ENCODE results near the gene OMP. TPM values are rescaled to one million over a fixed set of nuclear protein-coding genes. Genes with fewer than 3 reads are reported as not detected.

The OMP gene
- polyA plus RNA-seq, 1 donor from 2014 or later = not detected

- H3K4me2 ChIP-seq (ENCODE audit: low read length) = no peak overlapping the region
- H3K9ac ChIP-seq (ENCODE audit: low read length) = no peak overlapping the region
- no peak overlapping the region for H3K4me3 ChIP-seq (ENCODE audit: low read length)
- H2AFZ ChIP-seq (ENCODE audit: low read depth, low read length) = no peak overlapping the region
- TF ChIP-seq RAD21 (conservative IDR thresholded peaks at IDR 0.05) = no peak
- TF ChIP-seq SMC3 (conservative IDR thresholded peaks at IDR 0.05; ENCODE audit: poor library complexity) = no peak
- no peak for TF ChIP-seq POLR2AphosphoS5 (IDR thresholded peaks at IDR 0.05)
- no peak for TF ChIP-seq EZH2 (IDR thresholded peaks at IDR 0.05; ENCODE audit: borderline replicate concordance, insufficient read depth, low read length, poor library complexity, severe bottlenecking)
- TF ChIP-seq CTCF (IDR thresholded peaks at IDR 0.05; ENCODE audit: poor library complexity, severe bottlenecking) = no peak
- no peak for TF ChIP-seq EP300 (conservative IDR thresholded peaks at IDR 0.05; ENCODE audit: poor library complexity, severe bottlenecking)
- no peak for TF ChIP-seq REST (IDR thresholded peaks at IDR 0.05; ENCODE audit: borderline replicate concordance)
- no peak for TF ChIP-seq TAF1 (IDR thresholded peaks at IDR 0.05; ENCODE audit: low read depth)
- TF ChIP-seq MXI1 (conservative IDR thresholded peaks at IDR 0.05; ENCODE audit: poor library complexity, severe bottlenecking) = no peak
- H3K9me2 ChIP-seq (ENCODE audit: insufficient read depth, low read length) = no peaks in the 10 kb centered on the region
- H4K20me1 ChIP-seq (ENCODE audit: insufficient read depth) = no peaks in the 10 kb centered on the region
- H3K27me3 ChIP-seq (ENCODE audit: insufficient read depth, low read depth, low read length) = no peaks in the 10 kb centered on the region
- no peaks in the 10 kb centered on the region for H3F3A ChIP-seq (ENCODE audit: insufficient read depth, low read length, poor library complexity, severe bottlenecking)
- H3K9me3 ChIP-seq (ENCODE audit: low read length) = no peaks in the 10 kb centered on the region
- no peak overlapping the region for H3K27ac ChIP-seq (ENCODE audit: low read length)
- H3K36me3 ChIP-seq (ENCODE audit: insufficient read depth, low read length) = no peaks in the 10 kb centered on the region
- H3K79me2 ChIP-seq (replicated peaks; ENCODE audit: insufficient read depth, low read length) = no peaks in the 10 kb centered on the region
Measured at GRCh38 chr11:77124041-77124440, 21.4 kb downstream of the OMP start.

- Histone ChIP-seq H2AFZ (ENCODE audit: low read depth, low read length) (no peak overlapping the region), H3K9ac (ENCODE audit: low read length) (no peak overlapping the region), H3K4me3 (ENCODE audit: low read length) (no peak overlapping the region), H3K27ac (ENCODE audit: low read length) (no peak overlapping the region), H3K9me3 (ENCODE audit: low read length) (no peaks in the 10 kb centered on the region), H3K27me3 (ENCODE audit: insufficient read depth, low read depth, low read length) (no peaks in the 10 kb centered on the region), H3K4me2 (ENCODE audit: low read length) (no peak overlapping the region), H3F3A (ENCODE audit: insufficient read depth, low read length, poor library complexity, severe bottlenecking) (no peaks in the 10 kb centered on the region), H3K9me2 (ENCODE audit: insufficient read depth, low read length) (no peaks in the 10 kb centered on the region), H3K36me3 (ENCODE audit: insufficient read depth, low read length) (no peaks in the 10 kb centered on the region), H3K79me2 (replicated peaks; ENCODE audit: insufficient read depth, low read length) (no peaks in the 10 kb centered on the region), H4K20me1 (ENCODE audit: insufficient read depth) (no peaks in the 10 kb centered on the region)
- TF ChIP-seq RAD21 (conservative IDR thresholded peaks at IDR 0.05) = no peak
- no peak for TF ChIP-seq POLR2AphosphoS5 (IDR thresholded peaks at IDR 0.05)
- no peak for TF ChIP-seq SMC3 (conservative IDR thresholded peaks at IDR 0.05; ENCODE audit: poor library complexity)
- no peak for TF ChIP-seq CTCF (IDR thresholded peaks at IDR 0.05; ENCODE audit: poor library complexity, severe bottlenecking)
- no peak for TF ChIP-seq REST (IDR thresholded peaks at IDR 0.05; ENCODE audit: borderline replicate concordance)
Measured at GRCh38 chr11:77124488-77124887, 21.8 kb downstream of the OMP start.
